ENCODE measurements around the gene HMGB4.

HMGB4 gene

GRCh38 chr1:33821291-33821690, 42.6 kb upstream of the HMGB4 start:
- H3K27ac ChIP-seq: no peak overlapping the region
- TF ChIP-seq ZFX (IDR thresholded peaks at IDR 0.05; ENCODE audit: borderline replicate concordance) (no peak), CTCF (IDR thresholded peaks at IDR 0.05) (no peak)

GRCh38 chr1:33822396-33822795, 41.5 kb upstream of the HMGB4 start:
- no peak overlapping the region for H3K27ac ChIP-seq
- TF ChIP-seq ZFX (IDR thresholded peaks at IDR 0.05; ENCODE audit: borderline replicate concordance) (no peak), CTCF (IDR thresholded peaks at IDR 0.05) (no peak)

GRCh38 chr1:33823401-33823800, 40.5 kb upstream of the HMGB4 start:
- no peak overlapping the region for H3K27ac ChIP-seq
- no peak for TF ChIP-seq ZFX (IDR thresholded peaks at IDR 0.05; ENCODE audit: borderline replicate concordance)
- TF ChIP-seq CTCF (IDR thresholded peaks at IDR 0.05): no peak

- no peak overlapping the region for H3K27ac ChIP-seq
- no peak for TF ChIP-seq CTCF (IDR thresholded peaks at IDR 0.05)
- TF ChIP-seq ZFX (IDR thresholded peaks at IDR 0.05; ENCODE audit: borderline replicate concordance): no peak
Observed at GRCh38 chr1:33823830-33824229, 40.0 kb upstream of the HMGB4 start.

- TF ChIP-seq CTCF (IDR thresholded peaks at IDR 0.05) (no peak), ZFX (IDR thresholded peaks at IDR 0.05; ENCODE audit: borderline replicate concordance) (no peak)
- H3K27ac ChIP-seq: no peak overlapping the region
Observed at GRCh38 chr1:33824321-33824720, 39.6 kb upstream of the HMGB4 start.

GRCh38 chr1:33824971-33825370, 38.9 kb upstream of the HMGB4 start:
- TF ChIP-seq ZFX (IDR thresholded peaks at IDR 0.05; ENCODE audit: borderline replicate concordance) (no peak), CTCF (IDR thresholded peaks at IDR 0.05) (no peak)
- no peak overlapping the region for H3K27ac ChIP-seq

GRCh38 chr1:33825506-33825905, 38.4 kb upstream of the HMGB4 start:
- no peak for TF ChIP-seq ZFX (IDR thresholded peaks at IDR 0.05; ENCODE audit: borderline replicate concordance)
- TF ChIP-seq CTCF (IDR thresholded peaks at IDR 0.05): no peak
- no peak overlapping the region for H3K27ac ChIP-seq

All from 22Rv1 (cell line).